PFSK-1 (cell line): ENCODE data around the gene KMT2C.

Source experiments
- FOXP2 ChIP-seq: optimal IDR thresholded peaks from 2 replicates; pipeline ENCODE3; 2011; ENCODE audit warnings: borderline replicate concordance, control low read depth, inconsistent platforms; ENCODE audit not compliant: insufficient read depth; ENCODE audit errors: extremely low read length, extremely low read depth
- POLR2AphosphoS5 ChIP-seq: IDR thresholded peaks from 2 replicates; pipeline ENCODE4 v1.6.1; 2012; ENCODE audit warnings: low read depth, mild to moderate bottlenecking, control low read depth, low read length, moderate library complexity
- SIN3A ChIP-seq: IDR thresholded peaks from 2 replicates; pipeline ENCODE4 v1.6.1; 2012; ENCODE audit warnings: mild to moderate bottlenecking, low read length, moderate library complexity, borderline replicate concordance; ENCODE audit not compliant: insufficient read depth
- TAF1 ChIP-seq: IDR thresholded peaks from 2 replicates; pipeline ENCODE4 v1.6.1; 2012; ENCODE audit warnings: low read length, control low read depth, borderline replicate concordance; ENCODE audit not compliant: insufficient read depth
- TF ChIP-seq, protein P1 (sequence below), 2 experiments: IDR thresholded peaks; 2 replicates each; pipeline versions ENCODE4 v1.6.1 to v1.8.0; 2011 to 2012; ENCODE audit warnings: low read depth in 2 of 2, low read length in 2 of 2, control low read depth in 1 of 2, inconsistent platforms in 1 of 2, mild to moderate bottlenecking in 1 of 2, moderate library complexity in 1 of 2; ENCODE audit not compliant: insufficient read depth in 1 of 2

Gene KMT2C

DNA sequence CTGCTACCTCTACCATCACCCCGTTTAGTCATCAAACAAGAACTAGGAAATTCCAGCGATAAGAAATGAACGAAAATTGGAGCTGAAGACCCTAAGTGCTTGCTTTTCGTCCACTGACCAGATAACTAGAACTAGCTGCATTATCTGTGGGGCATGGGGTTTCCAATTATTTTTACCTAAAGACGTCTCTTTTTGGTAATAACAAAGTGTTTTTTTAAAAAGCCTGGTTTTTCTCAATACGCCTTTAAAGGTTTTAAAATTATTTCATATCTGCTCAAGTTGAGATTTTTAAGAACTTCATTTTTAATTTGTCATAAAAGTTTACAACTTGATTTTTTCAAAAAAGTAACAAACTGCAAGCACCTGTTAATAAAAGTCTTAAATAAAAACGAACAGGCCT, 306.1 kb downstream of the KMT2C start:
- TF ChIP-seq SIN3A (no peak), POLR2AphosphoS5 (no peak), FOXP2 (no peak), TAF1 (no peak)
- TF ChIP-seq, protein P1, sequence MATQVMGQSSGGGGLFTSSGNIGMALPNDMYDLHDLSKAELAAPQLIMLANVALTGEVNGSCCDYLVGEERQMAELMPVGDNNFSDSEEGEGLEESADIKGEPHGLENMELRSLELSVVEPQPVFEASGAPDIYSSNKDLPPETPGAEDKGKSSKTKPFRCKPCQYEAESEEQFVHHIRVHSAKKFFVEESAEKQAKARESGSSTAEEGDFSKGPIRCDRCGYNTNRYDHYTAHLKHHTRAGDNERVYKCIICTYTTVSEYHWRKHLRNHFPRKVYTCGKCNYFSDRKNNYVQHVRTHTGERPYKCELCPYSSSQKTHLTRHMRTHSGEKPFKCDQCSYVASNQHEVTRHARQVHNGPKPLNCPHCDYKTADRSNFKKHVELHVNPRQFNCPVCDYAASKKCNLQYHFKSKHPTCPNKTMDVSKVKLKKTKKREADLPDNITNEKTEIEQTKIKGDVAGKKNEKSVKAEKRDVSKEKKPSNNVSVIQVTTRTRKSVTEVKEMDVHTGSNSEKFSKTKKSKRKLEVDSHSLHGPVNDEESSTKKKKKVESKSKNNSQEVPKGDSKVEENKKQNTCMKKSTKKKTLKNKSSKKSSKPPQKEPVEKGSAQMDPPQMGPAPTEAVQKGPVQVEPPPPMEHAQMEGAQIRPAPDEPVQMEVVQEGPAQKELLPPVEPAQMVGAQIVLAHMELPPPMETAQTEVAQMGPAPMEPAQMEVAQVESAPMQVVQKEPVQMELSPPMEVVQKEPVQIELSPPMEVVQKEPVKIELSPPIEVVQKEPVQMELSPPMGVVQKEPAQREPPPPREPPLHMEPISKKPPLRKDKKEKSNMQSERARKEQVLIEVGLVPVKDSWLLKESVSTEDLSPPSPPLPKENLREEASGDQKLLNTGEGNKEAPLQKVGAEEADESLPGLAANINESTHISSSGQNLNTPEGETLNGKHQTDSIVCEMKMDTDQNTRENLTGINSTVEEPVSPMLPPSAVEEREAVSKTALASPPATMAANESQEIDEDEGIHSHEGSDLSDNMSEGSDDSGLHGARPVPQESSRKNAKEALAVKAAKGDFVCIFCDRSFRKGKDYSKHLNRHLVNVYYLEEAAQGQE (IDR thresholded peaks at IDR 0.05; ENCODE audit: insufficient read depth in 1 of 2, low read depth in 2 of 2, low read length in 2 of 2) = no peak

DNA sequence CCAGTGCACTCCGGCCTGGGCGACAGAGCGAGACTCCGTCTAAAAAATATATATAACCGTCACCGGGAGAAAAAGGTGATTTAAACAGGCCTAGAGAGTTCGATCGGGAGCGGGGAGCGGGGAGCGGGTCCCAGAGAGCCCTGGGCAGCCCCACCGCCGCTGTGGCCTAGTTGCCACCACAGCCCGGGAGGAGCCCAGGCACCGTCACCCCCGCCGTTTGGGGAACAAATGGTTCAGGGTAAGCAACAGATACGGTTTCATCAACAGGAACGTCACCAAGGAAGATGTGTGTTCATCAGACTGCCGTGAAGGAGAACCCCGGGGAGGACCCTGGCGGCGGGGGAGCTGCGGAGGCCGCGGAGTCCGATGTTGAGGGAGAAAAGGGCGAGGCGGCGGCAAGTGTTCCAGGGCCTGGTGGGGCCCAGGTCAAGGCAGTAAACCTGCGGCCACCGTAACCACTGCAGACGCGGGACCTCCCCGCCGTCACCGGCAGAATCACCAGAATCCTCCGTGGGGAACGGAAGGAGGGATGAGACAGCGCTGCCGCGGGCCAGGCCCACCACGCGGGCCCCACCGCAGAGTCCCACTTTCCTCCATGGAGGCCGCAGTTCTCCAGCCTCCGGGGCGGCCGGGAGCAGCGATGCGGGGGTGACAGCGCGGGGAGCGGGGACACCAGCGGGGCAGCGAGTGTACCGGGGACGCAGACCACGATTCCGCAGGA, 306.9 kb downstream of the KMT2C start:
- no peak for TF ChIP-seq SIN3A
- TF ChIP-seq POLR2AphosphoS5 = no peak
- no peak for TF ChIP-seq FOXP2
- TF ChIP-seq TAF1 = no peak
- TF ChIP-seq, protein P1 (IDR thresholded peaks at IDR 0.05; ENCODE audit: insufficient read depth in 1 of 2, low read depth in 2 of 2, low read length in 2 of 2) = no peak

DNA sequence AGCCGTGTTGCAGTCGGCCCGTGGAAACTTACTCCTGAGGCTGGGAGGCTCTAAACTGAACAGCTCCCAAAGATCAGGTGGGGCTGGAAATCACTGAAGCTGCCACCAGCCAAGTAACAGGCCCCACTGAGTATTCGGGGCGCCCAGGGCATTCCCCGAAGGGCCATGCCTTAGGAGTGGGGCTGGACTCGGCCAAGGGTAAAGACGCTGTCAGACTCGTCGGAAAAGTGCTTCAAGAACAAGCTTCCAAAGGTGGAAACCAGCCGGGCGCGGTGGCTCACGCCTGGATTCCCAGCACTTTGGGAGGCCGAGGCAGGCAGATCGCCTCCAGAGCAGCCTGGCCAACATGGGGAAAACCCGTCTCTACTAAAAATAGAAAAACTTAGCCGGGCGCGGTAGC, 307.6 kb downstream of the KMT2C start:
- TF ChIP-seq TAF1 = no peak
- TF ChIP-seq, protein P1 (IDR thresholded peaks at IDR 0.05; ENCODE audit: insufficient read depth in 1 of 2, low read depth in 2 of 2, low read length in 2 of 2) = no peak
- TF ChIP-seq SIN3A = no peak
- TF ChIP-seq FOXP2 = no peak
- no peak for TF ChIP-seq POLR2AphosphoS5

DNA sequence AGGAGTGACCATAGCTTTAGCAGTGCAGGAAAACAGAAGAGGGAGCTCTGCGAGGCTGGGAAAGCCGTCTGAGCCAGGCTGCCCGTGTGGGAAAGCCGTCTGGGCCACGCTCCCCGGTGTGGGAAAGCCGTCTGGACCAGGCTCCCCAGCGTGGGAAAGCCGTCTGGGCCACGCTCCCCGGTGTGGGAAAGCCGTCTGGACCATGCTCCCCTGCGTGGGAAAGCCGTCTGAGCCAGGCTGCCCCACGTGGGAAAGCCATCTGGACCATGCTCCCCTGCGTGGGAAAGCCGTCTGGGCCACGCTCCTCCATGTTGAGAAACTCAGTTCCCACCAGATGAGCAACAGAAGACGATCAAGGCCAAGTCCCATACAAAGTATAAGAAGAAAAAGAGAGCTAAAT, 308.6 kb downstream of the KMT2C start:
- TF ChIP-seq FOXP2 = no peak
- TF ChIP-seq, protein P1 (IDR thresholded peaks at IDR 0.05; ENCODE audit: insufficient read depth in 1 of 2, low read depth in 2 of 2, low read length in 2 of 2) = no peak
- TF ChIP-seq SIN3A = no peak
- TF ChIP-seq POLR2AphosphoS5 = no peak
- no peak for TF ChIP-seq TAF1
